B cell (primary cell): ENCODE measurements around the gene MFF.

Experiments
- CTCF ChIP-seq: fragments of 200-600 bp; IDR thresholded peaks from one replicate; pipeline ENCODE4 v1.8.0; 2022; ENCODE audit warnings: antibody characterized with exemption, mild to moderate bottlenecking
- EZH2 ChIP-seq: IDR thresholded peaks from 2 replicates; pipeline ENCODE4 v1.6.1; 2012; ENCODE audit warnings: borderline replicate concordance, low read depth, mild to moderate bottlenecking, moderate library complexity, low read length; ENCODE audit not compliant: insufficient read depth, poor library complexity, severe bottlenecking

- no peak for TF ChIP-seq CTCF
- TF ChIP-seq EZH2 = no peak
These were observed 58.6 kb downstream of the MFF start for GRCh38 chr2:227383686-227384085.
